ENCODE results near the gene AGAP1.
"Not testable (repeated sequence)": the region's sequence is repeated elsewhere in the genome, so short reads cannot be mapped to it uniquely, and the experiment has no call there.

Gene AGAP1

DNA sequence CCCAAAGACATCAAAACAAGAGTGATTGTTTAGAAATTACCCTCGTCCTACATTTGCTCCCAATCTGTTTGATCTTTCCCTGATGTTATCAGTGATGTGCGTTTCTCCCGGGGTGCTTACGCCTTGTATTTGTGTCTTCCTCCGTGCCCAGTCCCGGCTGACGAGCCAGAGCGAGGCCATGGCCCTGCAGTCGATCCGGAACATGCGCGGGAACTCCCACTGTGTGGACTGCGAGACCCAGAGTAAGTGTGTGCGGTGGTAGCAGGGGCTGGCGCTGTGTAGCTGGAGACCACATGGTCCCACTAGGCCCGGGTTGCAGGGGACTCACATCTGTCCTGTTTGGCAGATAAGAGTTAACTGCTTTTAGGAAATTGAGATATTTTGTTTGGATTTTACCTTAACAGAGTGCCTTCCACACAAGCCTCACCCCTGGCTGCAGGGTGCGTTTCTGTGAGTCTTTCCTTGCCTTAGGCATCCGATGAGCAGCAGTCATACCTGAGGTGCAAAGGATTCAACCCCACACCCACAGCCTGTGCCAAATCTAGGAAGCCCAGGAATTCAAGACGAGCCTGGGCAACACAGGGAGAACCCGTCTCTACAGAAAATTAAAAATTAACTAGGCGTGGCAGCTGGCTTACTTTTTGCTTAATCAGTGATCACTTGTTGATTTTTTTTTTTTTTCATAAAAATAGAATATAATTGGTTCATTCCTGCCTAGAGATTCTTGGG, 546.9 kb downstream of the AGAP1 start:
- no peak for DNase-seq (ENCODE audit: low read depth in 3 of 3)

DNA sequence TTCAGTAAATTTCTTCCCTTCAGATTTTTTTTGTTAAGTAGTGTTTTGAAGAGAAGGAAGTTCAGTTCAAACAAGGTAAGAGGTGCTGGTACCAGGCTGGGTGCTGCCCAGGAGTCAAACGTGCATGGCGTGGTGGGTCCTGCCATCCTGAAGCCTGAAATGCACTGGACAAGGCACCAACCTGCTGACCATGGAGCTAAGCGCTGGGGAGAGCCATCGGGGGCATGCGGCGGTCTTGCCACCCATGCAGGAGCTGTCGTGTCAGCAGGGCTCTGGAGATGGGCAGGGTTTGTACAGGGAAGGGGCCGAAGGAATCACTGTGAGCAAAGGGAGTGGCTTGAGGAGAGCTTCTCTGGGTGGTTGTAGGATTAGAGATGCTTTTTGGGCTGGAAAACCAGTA, 547.8 kb downstream of the AGAP1 start:
- no peak for DNase-seq (ENCODE audit: low read depth in 3 of 3)

DNA sequence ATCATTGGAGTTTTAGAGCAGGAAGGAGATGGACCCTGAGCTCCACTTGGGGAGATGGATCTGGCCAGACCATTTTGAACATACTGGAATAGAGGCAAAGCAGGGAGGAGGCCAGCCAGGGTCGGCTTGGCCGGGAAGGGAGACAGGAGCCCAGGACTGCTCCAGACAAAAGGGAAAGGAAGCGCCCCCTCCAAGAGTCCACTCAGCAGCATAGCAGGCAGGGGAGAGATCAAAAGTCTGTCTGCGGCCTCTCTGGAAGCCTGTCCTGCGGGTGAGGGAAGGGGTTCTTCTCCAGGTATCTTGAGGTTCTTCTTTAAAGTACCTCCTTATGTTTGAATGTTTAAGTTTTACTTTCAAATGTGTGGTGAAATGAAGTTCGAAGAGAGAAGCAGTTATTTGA, 548.2 kb downstream of the AGAP1 start:
- DNase-seq (ENCODE audit: low read depth in 3 of 3), result no peak

DNA sequence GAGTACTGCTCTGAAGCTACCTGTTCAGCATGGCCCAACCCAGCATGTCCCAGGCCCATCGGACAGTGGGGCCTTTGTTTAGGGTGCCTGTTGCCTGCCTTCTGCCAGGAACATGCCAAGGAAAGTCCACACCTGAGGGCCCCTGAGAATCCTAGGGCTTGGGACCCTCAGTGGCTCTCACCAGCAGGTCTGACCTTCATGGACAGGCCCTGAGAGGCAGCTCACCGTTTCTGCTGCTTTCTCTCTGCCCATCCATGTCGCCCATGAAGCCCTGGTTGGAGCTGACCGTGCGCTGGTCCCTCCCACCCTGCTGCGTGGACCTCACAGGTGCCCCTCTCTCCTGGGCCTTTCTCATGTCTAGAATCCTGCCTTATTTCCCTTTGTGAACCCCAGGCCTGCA, 550.3 kb downstream of the AGAP1 start:
- no peak for DNase-seq (ENCODE audit: low read depth in 3 of 3)

DNA sequence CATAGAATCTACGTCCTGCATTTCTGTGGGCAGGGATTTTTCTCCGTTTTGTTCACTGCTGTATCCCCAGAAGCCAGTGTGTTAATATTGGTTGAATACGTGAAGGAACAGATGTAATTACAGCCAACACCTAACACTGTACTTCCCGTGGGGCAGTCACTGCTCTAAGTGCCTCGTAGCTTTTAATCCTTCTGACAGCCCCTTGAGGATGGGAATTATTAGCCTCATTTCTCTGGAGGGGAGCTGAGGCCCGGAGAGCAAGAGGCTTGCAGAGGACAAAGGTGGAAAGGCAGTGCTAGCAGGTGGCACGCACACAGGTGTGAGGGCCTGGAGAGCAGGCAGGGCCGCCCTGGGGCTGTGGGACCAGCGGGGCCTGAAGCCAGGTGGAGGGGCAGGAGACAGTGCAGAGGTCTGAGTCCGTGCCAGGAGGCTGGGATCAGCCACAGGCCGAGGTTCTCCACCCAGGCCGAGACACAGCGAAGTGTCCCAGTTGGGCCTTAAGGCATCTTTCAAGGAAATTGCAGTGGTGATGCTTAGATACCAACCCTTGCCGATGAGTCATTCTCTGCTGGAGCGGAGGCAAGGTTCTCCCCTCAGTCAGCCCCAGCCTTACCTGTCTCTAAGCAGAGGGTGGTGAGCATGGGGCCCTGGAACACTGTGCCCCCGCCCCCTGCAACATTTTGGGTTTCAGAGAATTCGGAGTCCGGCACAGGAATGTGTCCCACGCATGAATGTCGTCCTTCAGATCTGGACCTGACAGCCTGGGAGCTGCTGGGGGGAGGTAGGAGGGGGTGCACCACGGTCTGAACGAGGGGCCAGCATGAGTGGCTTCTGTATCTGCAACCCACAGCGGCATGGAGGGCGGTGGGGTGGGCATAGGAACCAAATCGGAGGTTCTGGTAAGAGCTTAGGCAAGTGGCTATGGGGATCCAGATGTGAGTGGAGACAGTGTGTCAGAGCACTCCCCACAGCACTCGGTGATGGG, 551.7 kb downstream of the AGAP1 start:
- no peak for DNase-seq (ENCODE audit: low read depth in 3 of 3)

DNA sequence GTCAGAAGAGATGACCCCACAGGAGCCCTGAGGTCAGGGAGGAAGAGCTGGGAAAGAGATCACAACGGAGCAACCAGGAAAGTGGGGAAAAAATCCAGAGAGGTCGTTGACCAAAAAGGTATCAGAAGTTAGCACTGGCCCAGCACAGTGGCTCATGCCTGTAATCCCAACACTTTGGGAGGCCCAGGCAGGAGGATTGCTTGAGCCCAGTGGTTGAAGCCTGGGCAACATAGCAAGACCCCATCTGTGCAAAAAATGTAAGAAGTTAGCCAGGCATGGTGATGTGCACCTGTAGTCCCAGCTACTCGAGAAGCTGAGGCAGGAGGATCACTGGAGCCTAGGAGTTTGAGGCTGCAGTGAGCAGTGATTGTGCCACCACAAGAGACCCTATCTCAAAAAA, 552.9 kb downstream of the AGAP1 start:
- DNase-seq (ENCODE audit: low read depth in 3 of 3), result no peak

DNA sequence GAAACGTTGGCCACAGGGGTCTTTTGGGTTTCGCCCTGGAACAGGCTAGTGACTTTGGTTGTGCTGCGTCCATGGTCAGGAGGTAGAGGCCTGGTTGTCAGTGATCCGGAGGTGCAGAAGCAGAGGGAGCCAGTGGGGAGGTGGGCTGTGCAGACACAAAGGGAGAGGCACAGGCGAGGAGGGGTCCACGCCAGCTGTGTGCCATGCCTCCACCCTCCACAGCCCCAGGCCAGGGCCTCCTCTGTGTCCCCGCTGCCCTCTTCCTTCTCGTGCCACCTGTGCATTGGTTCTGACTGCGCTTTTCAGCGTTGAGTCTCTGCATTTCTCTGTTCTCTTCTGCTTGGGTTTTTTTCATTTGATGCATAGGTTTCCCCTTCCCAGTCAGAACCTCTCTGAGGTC, 553.3 kb downstream of the AGAP1 start:
- no peak for DNase-seq (ENCODE audit: low read depth in 3 of 3)

DNA sequence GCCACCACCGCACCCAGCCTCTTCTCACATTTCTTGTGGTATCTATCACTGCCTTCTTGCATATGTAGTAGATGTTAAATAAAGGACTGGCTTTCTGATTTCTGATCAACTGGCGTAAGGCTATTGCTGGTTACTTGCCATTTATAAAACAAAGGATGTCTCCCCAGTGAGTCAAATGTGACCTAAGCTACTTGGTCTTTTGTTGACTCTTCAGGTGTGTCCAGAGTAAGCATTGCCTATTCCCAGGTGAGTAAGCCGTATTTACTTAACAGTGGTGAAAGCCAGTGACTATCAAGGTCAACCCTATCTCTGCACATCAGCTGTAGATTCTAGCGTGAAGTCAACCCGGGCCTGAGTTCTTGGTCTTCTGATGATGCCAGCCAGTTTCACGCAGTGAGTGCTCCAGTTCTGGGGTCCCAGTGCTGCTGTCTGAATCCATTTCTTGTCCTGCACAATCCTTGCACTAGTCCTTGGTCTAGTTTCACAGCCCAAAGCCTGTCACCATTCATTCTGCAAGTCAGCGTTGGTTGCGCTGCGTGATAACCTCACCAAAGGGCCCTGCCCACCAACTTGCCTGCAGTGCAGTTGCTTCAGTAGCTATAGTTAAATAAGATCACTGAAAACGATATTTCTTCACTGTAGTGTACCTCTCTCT, 554.2 kb downstream of the AGAP1 start:
- no peak for DNase-seq (ENCODE audit: low read depth in 3 of 3)

DNA sequence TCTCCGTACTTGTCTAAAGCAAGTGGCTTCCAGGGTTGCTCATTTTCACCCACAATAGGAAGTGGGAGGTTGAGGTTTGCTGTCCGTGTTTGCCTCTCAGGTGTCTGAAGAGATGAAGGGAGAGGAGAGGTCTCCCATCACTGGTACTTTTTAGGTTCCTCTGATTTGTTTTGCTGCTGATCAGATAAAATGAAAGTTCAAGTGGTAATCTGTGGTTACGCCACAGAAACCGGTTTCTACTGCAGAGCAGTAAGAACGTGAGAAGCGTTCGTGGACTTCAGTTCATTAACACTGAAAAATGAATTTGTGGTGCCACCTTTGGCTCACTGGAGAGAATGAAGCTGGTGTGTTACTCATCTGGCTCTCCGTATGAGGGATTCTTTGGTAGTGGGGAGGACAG, 556.1 kb downstream of the AGAP1 start:
- peak; percentile 0 to 8 (median 7) for DNase-seq (ENCODE audit: low read depth in 3 of 3)

DNA sequence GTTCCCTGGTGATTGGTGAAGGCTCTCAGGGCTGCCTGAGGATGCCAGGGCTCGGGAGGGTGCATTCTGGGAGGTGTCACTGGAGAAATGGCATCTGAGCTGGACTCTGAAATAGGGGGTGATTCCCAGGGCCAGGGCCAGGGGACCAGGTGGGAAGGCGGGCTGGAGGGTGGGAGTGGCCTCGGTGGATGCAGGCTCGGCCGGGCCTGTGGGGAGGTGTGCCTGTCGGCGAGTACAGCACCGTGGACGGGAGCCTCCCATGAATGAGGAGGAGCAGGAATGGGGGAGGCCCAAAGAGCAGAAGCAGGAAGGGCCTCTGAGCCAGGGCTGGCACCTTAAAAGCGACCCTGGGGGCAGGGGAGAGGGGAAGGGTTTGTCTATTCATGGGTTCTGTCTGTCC, 557.5 kb downstream of the AGAP1 start:
- no peak for DNase-seq (ENCODE audit: low read depth in 3 of 3)

DNA sequence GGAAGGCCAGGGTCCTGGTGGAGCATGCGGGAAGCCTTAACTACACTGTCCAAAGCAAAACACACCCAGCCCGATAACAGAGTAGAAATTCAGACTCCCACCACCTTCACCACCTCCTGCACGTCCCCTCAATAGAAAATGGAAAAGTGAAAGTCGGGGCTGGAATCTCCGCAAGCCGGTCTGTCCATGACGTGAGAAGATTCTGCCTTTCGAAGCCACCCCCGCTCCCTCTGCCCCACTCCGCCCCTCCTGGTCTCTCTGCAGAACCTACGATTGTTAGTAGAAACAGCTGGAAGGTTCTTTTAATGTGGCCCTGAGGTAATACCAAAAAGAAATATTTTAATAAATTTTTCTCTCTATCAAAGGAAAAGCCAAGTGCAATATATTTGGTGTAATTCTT, 558.0 kb downstream of the AGAP1 start:
- DNase-seq (ENCODE audit: low read depth in 3 of 3), result no peak

DNA sequence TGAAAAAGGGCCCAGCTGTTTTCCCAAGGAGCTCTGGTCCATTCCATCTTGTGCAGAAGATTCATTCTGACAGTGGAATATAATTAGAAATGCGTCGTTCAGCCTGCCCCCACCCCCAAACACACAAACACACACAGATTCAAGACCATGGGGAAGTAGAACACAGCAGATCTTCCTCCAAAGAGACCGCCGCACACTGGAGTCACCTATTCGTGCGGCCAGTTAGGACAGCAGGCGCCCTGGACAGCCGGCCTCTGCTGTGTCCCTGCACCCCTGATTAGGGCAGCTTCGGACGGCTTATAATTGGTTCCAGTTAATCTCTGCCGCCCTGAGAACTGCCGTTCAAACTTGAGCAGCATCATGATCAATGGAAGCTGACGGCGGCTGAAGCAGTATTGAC, 558.4 kb downstream of the AGAP1 start:
- no peak for DNase-seq (ENCODE audit: low read depth in 3 of 3)

DNA sequence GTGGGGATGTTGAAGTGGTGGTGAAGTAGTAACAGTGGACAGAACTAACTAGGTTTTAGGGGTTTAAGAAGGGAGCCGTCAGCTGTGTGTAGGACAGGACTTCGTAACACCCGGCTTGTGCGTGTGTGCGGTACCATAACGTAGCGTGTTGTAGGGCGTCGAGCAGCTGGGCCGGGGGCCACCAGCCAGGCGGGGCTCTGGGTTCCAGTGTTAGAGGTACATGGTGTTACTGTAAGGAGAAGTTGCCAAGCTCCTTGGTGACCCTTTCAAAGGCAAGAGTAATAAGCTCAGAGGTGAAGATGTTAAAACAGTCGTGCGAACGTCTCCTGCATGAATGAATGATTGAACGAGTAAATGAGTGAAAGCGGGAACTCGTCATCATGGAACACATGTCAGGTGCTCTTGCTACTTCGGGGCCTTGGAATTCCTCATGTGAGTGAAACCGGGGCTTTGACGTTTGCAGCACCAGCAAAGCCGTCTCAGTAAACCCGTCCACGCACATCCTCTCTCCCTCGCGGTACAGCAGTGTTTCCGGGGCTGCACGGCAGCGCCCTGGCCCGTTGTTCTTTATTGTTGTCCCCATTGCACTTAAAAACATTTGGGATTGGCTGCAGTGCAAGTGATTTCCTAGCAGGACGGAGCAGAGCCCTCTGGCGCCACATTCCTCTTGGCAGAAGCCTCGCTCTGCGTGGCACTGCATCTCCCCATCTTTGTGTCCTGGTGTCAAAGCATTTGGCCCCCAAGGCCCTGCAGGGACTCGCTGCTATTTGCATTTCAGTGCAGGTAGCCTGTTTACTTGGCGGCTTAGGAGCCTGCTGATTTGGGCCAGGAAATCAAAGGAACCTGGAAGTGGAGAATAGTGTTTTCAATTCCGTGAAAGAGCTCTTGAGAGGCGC, 559.3 kb downstream of the AGAP1 start:
- DNase-seq (ENCODE audit: low read depth in 3 of 3), result no peak

DNA sequence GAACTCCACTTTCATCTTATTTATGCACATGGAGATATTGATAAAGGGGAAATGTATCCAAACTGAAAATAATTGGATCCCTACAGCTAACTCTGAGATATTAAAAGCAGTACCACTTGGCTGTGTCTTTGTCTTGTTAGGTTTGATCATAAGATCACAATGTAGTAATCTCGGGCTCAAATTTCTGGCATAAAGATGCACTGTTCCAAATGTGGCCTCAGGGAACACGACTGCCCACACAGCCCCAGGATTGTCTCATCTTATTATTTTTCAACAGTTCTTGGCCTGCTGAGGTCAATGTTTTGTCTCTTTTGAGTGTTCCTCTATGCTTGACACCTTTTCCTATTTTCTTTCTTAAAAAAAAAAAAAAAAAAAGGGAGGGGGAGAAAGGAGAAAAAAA, 560.3 kb downstream of the AGAP1 start:
- DNase-seq (ENCODE audit: low read depth in 3 of 3), result no peak

DNA sequence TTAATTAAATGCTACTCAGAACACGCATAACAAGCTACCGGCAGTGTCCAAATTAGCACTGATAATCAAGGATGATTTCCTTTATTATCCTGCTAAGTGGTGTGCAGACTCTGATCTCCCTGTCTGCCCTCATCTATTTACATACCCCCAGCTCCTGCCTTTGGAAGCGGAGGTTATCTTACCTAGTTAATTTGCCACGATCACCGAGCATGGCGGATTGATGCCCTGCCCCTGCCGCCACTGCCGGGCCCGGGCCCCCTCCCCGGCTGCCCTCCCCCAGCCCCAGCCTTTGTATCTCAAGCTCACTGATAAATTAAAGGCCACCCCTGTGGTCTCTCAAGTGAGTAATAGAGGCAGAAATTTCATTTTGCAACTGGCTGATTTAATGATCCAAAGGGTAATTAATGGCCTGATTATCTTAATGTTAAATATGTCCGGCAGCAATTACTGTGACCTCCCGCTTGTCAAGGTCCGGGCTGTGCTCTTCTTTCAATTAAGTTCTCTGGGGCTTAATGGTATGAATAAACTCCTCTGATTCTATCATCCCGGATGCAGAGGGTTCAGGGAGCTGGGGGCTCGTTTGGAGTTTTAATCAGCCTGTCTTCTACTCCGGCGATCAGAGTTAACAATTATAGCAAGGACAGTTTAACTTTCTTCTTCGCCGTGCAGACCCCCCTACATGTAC, 560.9 kb downstream of the AGAP1 start:
- no peak for DNase-seq (ENCODE audit: low read depth in 3 of 3)

DNA sequence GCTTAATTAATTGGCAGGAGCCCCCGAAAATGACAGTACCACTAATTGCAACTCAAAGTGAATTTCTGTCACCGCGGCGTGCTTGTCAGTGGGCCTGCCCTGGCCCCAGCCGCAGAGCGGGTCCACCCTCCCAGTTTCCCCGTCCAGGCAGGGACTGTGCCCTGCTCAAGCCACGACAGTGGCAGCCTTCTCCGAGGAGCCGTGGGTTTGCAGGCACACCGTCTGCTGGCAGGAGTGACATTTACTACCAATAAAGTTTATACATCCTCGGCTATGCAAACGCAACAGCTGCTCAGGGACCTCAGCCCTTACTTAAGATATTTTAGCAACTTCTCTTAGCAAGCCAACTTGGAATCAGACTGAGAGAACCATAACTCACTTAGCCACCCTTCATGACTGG, 561.6 kb downstream of the AGAP1 start:
- no peak for DNase-seq (ENCODE audit: low read depth in 3 of 3)

DNA sequence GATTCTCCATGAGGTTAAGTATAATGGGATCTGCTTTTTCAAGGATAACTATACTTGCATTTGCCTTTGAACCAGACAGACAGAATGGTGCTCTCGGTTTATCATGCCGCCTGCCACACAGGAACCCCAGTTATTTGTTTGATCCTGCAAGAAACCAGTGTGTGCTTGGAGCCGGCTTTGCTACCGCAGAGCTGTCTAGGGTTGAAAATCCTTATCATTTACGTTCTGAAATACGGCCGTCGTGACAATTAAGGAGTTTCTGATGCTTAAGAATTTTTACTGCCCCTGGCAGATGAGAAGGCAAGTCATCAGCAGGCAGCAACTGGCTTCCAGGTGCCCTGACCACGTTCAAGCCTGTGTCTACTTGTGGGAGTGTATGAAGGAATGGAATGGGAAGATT, 562.3 kb downstream of the AGAP1 start:
- no peak for DNase-seq (ENCODE audit: low read depth in 3 of 3)

DNA sequence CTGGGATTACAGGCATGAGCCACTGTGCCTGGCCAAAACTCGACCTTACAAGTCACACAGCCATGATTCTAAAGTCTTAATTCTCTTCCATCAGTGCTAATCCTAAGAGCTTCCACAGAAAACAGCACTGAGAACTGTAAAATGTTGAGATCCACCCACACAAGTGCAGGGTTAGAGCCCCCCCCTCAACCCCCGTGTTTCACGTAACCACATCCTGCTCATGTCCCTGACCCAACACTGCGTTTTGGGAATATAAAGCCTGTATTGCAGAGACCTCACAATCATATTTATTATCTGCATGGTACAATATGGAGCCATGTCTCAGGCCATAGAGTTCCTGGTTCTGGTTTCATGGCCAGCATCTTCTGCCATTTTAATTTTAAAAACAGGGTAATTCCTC, 563.5 kb downstream of the AGAP1 start:
- no peak for DNase-seq (ENCODE audit: low read depth in 3 of 3)

DNA sequence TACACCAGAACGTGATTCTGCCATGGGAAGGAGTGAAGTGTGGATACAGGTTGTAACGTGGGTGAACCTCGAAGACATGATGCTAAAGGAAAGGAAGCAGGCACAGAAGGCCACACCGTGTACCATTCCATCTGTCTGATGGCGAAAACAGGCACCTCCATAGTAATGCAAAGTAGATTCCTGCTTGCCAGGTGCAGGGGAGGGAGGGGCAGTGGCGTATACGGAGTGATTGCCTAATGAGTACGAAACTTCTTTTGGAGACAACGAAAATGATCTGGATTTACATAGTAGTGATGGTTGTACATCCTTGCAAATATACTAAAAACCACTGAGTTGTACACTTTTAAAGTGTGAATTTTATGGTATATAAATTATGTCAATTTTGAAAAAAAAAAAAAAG, 567.7 kb downstream of the AGAP1 start:
- no peak for DNase-seq (ENCODE audit: low read depth in 3 of 3)

DNA sequence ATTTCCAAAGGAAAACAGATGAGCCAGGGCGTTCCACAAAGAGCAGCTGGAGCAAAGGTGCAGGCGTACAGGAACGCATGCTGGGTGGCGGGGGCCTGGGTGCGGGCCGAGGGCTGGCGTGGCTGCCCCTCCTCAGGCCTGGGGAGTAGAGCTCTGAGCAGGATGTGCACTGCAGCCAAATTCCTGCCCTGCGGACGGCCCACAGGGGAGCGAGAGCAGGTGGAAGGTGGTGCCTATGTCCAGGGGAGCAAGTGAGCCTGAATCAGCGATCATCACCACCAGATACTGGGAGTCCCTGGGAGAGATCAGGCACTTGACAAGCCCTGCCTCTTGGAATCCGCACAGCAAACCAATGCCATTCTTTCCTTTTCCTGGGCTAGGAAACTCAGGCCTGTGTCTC, 568.1 kb downstream of the AGAP1 start:
- DNase-seq (ENCODE audit: low read depth in 3 of 3), result no peak

DNA sequence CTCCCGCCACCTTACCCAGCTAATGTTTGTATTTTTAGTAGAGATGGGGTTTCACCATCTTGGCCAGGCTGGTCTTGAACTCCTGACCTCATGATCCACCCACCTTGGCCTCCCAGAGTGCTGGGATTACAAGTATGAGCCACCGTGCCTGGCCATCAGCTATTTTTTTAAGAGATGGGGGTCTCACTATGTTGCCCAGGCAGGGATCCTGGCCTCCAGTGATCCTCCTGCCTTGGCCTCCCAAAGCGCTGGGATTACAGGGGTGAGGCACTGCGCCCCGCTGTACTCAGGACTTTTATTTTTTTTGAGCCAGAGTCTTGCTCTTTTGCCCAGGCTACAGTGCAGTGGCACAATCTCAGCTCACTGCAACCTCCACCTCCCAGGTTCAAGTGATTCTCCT, 569.0 kb downstream of the AGAP1 start:
- not testable (repeated sequence) for DNase-seq (ENCODE audit: low read depth in 3 of 3)

All from stimulated activated CD4-positive, alpha-beta T cell treated with anti-CD3 and anti-CD28 coated beads, TNF-alpha, amount 100 ng/mL, for 48 hours (primary cell).